Thoracic aorta (tissue), 2 donors: Measurements from ENCODE around the gene PCK1. TPM values are rescaled to one million over a fixed set of nuclear protein-coding genes. Genes with fewer than 3 reads are reported as not detected.

Experiments used
- ATAC-seq: fragments of 150-250 bp; one replicate; pipeline ENCODE4 v1.8.0; 2017; ENCODE audit warnings: low read depth; ENCODE audit not compliant: insufficient number of reproducible peaks, low FRiP score
- DNase-seq: peaks from one replicate; pipeline ENCODE4 v3.0.0-alpha.2; 2020; ENCODE audit warnings: low spot score
- H3K27ac ChIP-seq, 2 donors: fragments of 200-600 bp; sonication (generic); 1 replicate in 1 of 2; 2 replicates in 1 of 2; pipeline ENCODE4 v1.5.1; 2016; ENCODE audit warnings: mild to moderate bottlenecking in 2 of 2, moderate library complexity in 2 of 2
- H3K27me3 ChIP-seq: fragments of 200-600 bp; sonication (generic); replicated peaks from 2 replicates; pipeline ENCODE4 v1.6.0; 2016; ENCODE audit warnings: mild to moderate bottlenecking; ENCODE audit not compliant: insufficient read depth
- H3K36me3 ChIP-seq: fragments of 200-600 bp; sonication (generic); one replicate; pipeline ENCODE4 v1.5.1; 2016
- H3K4me1 ChIP-seq, 2 donors: fragments of 200-600 bp; sonication (generic); 1 replicate in 1 of 2; 2 replicates in 1 of 2; pipeline versions ENCODE4 v1.5.1 to v1.6.0; 2016; ENCODE audit warnings: low read depth in 2 of 2, mild to moderate bottlenecking in 1 of 2; ENCODE audit not compliant: control insufficient read depth in 1 of 2
- H3K4me3 ChIP-seq: fragments of 200-600 bp; sonication (generic); 2 replicates; pipeline ENCODE4 v1.5.1; 2016; ENCODE audit warnings: mild to moderate bottlenecking
- H3K9me3 ChIP-seq: fragments of 200-600 bp; sonication (generic); 2 replicates; pipeline ENCODE4 v1.5.1; 2016
- total RNA-seq, 2 donors: library from RNA; depleted of rRNA; stranded (reverse); fragments of >200 nt; gene quantifications; one replicate each; pipeline versions ENCODE4 v1.1.0 to v1.2.3, GENCODE V29; 2016
- TF ChIP-seq, protein P1 (sequence below): fragments of 200-600 bp; sonication (generic); IDR thresholded peaks from one replicate; pipeline ENCODE4 v1.5.1; 2019; ENCODE audit warnings: antibody characterized with exemption

Gene PCK1
- total RNA-seq, 2 donors from 2014 or later, result 0.56 to 4.2 TPM

DNA sequence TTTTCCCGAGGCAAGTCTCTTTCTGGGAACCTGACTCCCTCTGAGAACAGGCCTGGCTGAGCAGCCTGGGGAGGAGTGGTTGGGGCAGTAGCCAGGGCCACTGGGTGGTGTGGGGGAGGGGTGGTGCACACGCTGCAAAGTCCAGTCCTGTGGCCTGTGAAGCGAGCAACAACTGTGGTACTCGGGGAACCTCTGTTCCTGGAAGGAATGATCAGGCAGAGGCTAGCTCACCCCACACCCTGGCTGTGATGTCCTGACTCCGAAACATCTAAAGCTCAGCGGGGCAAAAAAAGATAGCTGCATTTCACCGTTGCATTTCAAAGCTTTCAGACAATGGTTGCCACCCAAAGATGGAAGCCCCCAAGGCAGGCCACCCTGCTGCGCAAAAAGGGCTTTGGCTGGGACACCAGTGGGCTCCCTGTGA, 25.5 kb downstream of the PCK1 start:
- Histone ChIP-seq H3K4me1 (peaks cover 4 to 25% of the 10 kb centered on the region in 2 donors), H3K9me3 (no peaks in the 10 kb centered on the region), H3K27ac (no peak overlapping the region), H3K36me3 (no peaks in the 10 kb centered on the region), H3K27me3 (no peaks in the 10 kb centered on the region), H3K4me3 (no peak overlapping the region)
- TF ChIP-seq, protein P1, sequence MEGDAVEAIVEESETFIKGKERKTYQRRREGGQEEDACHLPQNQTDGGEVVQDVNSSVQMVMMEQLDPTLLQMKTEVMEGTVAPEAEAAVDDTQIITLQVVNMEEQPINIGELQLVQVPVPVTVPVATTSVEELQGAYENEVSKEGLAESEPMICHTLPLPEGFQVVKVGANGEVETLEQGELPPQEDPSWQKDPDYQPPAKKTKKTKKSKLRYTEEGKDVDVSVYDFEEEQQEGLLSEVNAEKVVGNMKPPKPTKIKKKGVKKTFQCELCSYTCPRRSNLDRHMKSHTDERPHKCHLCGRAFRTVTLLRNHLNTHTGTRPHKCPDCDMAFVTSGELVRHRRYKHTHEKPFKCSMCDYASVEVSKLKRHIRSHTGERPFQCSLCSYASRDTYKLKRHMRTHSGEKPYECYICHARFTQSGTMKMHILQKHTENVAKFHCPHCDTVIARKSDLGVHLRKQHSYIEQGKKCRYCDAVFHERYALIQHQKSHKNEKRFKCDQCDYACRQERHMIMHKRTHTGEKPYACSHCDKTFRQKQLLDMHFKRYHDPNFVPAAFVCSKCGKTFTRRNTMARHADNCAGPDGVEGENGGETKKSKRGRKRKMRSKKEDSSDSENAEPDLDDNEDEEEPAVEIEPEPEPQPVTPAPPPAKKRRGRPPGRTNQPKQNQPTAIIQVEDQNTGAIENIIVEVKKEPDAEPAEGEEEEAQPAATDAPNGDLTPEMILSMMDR, result no peak
- ATAC-seq (no peak), DNase-seq (no peak)

- Histone ChIP-seq H3K9me3 (no peaks in the 10 kb centered on the region), H3K27me3 (no peaks in the 10 kb centered on the region), H3K4me3 (no peak overlapping the region), H3K27ac (no peak overlapping the region), H3K36me3 (no peaks in the 10 kb centered on the region), H3K4me1 (peaks cover 3 to 20% of the 10 kb centered on the region in 2 donors)
- ATAC-seq (no peak), DNase-seq (no peak)
- TF ChIP-seq, protein P1, result no peak
Measured at GRCh38 chr20:57586943-57587277, 26.0 kb downstream of the PCK1 start.

GRCh38 chr20:57587278-57587988, 26.5 kb downstream of the PCK1 start:
- H3K4me1 ChIP-seq, result peaks cover 0 to 15% of the 10 kb centered on the region in 2 donors
- no peak for DNase-seq
- H3K4me3 ChIP-seq, result no peak overlapping the region
- H3K9me3 ChIP-seq, result no peaks in the 10 kb centered on the region
- TF ChIP-seq, protein P1, result no peak
- no peaks in the 10 kb centered on the region for H3K27me3 ChIP-seq
- no peak for ATAC-seq
- H3K36me3 ChIP-seq, result no peaks in the 10 kb centered on the region
- H3K27ac ChIP-seq, result no peak overlapping the region

- H3K9me3 ChIP-seq, result no peaks in the 10 kb centered on the region
- peaks cover 0 to 9% of the 10 kb centered on the region in 2 donors for H3K4me1 ChIP-seq
- ATAC-seq, result no peak
- no peak for DNase-seq
- no peak overlapping the region for H3K4me3 ChIP-seq
- no peak overlapping the region for H3K27ac ChIP-seq
- H3K36me3 ChIP-seq, result no peaks in the 10 kb centered on the region
- H3K27me3 ChIP-seq, result no peaks in the 10 kb centered on the region
- TF ChIP-seq, protein P1, result no peak
Measured at GRCh38 chr20:57587989-57588377, 27.1 kb downstream of the PCK1 start.

DNA sequence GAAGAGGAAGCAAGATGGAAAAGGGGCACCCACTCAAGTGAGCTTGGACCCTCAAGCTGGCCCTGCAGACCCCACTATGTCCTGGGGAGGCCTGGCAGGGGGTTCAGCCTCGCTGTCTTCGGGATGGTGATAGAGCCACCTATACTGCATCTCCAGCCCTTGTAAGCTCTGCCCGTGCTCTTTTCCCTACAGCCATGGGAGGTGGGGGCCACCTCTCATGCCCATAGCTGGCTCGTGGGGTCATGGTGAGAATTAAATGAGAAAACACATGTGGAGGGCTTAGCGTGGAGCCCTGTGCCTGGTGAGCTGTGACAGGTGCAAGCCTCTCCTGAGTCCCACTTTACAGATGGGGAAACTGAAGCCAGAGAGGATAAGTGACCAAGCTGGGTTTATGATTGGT, 27.7 kb downstream of the PCK1 start:
- H3K4me1 ChIP-seq, result peaks cover 0 to 4% of the 10 kb centered on the region in 2 donors
- H3K9me3 ChIP-seq, result no peaks in the 10 kb centered on the region
- TF ChIP-seq, protein P1, result no peak
- ATAC-seq, result no peak
- H3K4me3 ChIP-seq, result no peak overlapping the region
- H3K27me3 ChIP-seq, result no peaks in the 10 kb centered on the region
- H3K36me3 ChIP-seq, result no peaks in the 10 kb centered on the region
- DNase-seq, result no peak
- H3K27ac ChIP-seq, result no peak overlapping the region
